Endometrium (tissue), 2 donors: ENCODE results near the gene ZDHHC12.
A peak's percentile ranks its signal among the peaks of the same experiment; 100 is the strongest.

Experiments
- FAIRE-seq: peaks from 2 replicates; lab custom pipeline; 2012; peaks lifted over from hg19 to GRCh38; lab: Jason Lieb, UNC
- donor health status: control.
- donor health status: control.

Gene ZDHHC12

DNA sequence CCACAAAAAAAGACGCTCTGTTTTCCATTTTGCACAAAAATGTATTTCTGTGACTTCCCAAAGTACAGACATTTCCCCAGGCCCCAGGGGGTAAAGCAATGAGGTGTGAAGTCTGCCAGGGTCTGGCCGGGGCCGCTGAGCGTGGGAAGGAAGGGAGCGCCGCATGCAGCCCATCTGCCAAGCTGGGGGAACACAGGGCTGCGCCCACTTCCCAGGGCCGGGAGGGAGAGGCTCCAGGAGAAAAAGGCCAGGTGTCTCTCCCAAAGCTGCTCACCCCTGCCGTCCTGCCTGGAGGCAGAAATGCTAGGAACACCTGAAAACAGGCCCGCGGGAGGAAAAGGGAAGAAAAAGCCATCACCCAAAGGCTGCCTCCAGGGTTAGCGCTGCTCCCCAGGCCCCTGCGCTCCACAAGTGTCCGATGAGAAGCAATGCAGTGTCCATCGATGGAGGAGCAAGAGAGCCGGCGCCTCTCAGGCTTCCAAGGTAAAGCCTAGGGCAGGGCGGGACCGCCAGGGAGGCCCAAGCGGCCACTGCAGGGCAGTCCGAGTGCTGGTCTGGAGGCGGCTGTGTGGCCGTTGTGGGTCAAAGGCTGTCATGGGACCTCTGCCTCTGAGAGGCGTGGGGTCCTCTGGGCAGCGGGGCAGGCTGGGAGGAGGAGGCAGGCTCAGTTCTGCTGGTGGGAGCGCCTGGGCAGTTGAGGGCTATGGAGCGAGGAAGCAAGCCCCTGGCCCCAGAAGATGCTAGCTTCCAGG lies 6.0 kb upstream of the ZDHHC12 start:
- no peak for FAIRE-seq

DNA sequence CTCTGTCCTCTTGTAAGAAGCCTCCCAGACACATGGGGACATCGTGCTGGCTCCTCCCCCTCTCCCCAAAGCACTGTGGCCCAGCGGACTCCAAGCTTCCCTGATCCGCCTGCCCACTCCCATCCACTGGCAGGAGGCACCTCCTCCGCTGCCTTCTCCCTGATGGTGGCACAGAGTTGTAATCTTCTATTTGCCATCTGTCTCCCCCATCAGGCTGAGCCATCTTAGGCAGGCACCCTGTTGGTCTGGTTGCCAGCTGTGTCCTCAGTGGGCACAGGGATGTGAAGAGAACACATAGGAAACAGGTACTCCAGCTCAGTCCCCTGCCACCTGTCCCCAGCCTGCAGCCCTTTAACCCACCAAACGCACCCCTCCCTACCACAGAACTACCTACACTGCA lies 5.4 kb upstream of the ZDHHC12 start:
- FAIRE-seq = no peak

DNA sequence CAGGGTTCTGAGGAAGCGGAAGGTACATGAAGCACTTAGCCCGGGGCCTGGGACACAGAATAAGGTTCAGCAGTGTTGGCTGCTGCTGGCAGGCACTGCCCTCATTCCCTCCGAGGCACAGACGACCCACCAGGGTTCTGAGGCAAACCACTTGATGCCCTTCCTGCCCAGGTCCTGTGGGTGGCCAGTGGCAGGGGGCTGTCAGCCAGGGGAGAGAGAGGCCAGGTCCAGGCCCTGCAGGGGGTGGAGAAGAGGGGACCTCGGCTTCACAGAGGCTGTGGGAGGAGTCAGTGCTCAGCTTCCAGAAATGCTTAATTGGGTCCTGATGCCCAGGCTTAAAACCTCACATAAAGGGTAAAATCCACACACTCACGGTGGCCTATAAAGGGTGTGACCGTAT lies 4.4 kb upstream of the ZDHHC12 start:
- no peak for FAIRE-seq

DNA sequence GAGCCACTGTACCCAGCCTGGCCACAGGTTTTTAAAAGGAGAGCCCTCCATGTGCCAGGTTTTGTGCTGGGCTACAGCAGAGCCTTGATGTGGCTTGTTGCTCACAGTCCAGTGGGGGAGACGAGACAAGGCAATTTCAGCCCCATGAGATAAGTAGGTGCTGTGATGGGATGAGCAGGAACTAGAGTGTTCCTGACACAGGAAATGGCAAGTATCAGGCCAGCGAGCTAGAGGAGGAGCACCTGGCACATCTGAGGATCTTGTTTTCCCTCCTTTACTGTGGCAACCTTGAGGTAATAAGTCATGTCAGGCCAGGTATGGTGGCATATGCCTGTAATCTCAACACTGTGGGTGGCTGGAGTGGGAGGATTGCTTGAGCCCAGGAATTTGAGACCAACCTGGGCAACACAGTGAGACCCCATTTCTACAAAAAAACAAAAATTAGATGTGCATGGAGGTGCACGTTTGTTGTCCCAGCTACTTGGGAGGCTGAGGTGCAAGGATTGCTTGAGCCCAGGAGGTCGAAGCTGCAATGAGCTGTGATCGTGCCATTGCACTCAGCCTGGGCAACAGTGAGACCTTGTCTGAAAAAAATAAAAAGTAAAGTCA lies 3.8 kb upstream of the ZDHHC12 start:
- no peak for FAIRE-seq

DNA sequence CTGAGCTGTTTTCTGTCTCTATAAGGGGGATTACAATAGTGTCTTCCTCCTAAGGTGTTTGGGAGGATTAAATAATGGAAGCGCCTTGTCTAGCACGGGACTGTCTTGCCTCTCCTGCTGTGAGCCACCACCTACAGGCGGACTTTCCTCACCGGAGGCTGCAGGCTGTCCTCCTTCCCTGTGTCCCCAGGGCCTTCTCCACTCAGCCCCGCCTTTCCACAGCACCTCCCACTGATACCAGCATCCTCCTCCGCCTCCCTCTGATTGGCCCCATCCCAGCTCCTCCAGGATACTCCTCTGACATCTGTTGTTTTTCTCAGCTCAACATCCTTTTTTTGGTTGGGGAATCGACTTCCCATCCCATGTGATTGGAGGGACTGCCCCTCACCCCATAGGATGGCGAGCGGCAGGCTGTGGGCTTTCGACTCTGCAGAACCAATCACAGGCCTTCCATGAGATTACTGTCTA lies 851 bp upstream of the ZDHHC12 start:
- peak; percentile 79 for FAIRE-seq

DNA sequence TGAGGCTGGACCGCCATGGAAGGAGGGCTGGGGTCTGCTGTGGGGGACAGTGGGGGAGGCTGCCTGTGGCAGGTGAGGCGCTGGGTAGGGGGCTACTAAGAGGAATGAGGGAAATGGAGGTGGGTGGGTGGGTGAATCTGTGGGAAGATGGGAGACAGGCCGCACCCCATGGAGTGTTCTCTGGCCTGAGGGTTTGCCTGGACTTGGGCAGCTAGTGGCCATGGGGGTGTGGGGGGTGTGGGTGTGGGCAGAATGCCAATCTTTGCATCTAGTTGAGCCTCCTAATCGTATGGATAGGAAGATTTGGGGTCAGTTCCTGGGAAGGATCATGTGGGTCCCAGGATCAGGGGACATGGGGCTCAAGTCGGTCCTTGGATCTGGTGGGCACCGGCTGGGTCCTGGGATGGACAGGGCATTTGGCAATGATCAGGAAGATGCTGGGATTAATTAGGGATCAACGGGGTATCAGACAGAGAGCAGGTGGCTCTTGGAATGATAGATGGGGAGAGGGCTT lies 518 bp downstream of the ZDHHC12 start:
- no peak for FAIRE-seq

DNA sequence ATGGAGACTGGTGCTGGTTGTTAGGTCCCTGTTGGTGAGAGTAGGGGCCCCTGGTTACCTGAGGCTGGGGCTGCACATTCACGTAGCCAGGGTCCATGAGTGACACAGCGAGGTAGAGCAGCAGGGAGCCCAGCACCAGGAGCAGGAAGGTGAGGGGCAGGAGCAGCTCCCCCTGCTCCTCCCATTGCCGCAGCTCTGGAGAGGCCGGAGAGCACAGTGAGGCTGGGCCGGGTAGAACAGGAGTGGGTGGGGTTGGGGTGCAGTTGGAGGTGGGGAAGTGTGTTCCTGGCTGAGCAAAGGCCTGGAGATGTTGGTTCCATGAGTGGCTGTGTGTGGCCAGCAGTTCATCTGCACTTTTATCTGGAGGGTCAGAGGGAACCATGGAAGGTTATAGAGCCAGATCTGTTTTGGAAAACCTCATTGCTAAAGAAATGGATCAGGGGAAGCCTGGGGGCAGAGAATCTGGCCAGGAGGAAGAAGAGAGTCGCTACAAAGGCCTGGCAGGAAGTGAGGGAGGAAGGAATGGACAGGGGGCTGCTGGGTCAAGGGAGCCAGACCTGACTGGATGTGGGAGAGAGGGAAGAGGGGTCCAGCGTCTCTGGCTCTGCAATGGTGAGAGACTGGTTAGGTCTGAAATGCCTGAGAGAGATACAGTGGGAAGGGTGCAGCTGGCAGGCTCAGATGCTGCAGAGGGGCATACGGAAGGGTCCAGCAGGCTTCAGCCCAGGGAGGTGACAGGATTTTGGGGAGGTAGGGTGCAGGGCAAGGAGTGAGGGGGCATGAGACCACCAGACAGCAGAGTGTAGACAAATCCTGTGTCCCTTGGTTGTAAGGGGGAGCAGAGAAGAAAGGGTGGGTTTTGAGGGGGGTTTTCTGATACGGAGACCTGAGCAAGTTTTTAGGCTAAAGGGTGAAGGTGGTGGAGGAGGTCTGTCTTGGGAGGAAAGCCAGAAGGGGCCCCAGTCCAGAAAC lies 1.3 kb downstream of the ZDHHC12 start:
- FAIRE-seq = no peak

DNA sequence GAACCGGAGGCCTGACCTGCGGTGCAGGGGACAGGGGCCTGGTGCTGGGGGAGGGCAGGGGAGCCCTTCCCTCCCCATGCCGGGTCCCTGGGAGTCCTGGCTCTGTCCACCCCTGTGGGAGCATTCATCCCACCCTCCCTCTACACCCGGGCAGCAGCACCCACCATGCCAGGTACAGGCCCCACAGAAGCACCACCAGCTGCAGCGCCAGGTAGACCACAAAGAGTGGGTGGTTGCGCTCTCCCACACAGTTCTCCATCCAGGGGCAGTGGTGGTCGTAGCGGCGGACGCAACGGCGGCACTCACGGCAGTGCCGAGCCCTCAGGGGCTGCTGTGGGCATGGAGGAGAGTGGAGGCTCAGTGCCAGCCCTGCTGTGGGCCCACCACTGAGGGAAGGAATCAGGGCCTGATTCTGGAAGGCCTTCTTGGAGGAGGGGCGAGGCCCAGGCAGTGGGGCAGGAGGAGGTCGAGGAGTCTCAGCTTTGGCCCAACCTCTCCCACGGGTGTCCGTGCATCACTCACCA lies 2.4 kb downstream of the ZDHHC12 start:
- FAIRE-seq = no peak

DNA sequence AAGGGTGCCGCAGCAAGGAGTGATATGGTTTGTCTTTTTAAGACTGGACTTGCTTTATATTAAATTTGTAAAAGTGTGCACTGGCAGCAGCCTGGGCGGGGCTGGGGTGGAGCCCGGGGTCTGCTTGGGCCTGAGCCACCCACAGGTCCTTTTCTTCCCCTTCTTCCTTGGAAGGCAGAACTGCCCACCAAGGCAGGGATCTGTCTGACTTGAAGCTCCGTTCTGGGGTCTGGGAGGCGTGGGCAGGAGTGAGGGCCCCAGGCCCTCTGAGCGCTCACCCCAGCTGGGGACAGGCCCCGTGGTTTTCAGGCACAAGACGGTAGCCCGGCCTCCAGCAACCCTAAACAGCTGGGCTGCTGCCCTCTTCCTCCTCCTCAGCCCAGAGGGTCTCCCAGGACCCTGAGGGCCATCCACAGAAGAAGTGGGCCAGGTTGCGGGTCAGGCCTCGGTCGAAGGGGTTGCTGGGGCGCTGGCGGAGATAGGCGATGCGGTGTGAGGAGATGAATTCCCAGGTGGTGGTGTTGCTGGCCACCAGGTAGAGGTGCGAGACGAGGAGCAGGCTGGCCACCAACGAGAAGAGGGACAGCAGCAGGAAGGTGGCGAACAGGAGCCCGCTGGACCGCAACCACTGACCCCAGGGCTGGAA lies 3.0 kb downstream of the ZDHHC12 start:
- FAIRE-seq = no peak

DNA sequence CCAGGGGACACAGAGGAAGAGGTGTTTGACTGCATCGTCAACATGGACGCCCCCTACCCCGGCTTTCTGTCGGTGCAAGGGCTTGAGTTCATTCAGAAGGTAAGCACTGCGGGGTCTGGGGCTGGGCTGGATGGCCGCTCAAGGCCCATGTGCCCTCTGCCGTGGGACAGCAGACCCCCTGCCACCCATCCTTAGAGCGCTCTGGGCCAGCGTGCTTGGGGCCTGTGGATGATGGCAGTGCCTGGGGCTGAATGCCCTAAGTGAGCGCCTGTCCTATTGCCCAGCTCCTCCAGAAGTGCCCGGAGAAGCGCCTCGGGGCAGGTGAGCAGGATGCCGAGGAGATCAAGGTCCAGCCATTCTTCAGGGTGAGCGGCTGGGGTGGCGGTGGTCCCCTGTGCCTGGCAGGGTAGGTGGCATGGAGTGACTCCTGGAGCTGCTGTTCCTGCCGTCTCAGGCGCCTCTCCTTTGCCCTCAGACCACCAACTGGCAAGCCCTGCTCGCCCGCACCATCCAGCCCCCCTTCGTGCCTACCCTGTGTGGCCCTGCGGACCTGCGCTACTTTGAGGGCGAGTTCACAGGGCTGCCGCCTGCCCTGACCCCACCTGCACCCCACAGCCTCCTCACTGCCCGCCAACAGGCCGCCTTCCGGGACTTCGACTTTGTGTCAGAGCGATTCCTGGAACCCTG lies 3.9 kb downstream of the ZDHHC12 start:
- FAIRE-seq = no peak

DNA sequence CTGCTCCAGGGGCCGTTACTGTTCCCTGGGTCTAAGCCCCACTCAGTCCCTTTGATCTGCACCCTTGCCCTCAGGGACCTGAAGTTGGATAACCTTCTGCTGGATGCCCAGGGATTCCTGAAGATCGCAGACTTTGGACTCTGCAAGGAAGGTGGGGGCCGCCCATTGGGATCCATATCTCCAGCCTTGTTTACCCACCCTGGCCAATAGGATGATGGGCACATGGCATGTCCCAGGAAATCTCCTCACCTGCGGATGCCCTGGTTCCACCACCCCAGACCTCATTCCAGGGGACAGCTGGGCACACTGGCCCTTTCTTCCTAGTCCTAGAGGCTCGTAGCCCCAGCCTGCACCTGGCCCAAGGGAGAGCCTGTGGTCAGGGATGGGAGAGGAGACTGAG lies 5.5 kb downstream of the ZDHHC12 start:
- FAIRE-seq = no peak

DNA sequence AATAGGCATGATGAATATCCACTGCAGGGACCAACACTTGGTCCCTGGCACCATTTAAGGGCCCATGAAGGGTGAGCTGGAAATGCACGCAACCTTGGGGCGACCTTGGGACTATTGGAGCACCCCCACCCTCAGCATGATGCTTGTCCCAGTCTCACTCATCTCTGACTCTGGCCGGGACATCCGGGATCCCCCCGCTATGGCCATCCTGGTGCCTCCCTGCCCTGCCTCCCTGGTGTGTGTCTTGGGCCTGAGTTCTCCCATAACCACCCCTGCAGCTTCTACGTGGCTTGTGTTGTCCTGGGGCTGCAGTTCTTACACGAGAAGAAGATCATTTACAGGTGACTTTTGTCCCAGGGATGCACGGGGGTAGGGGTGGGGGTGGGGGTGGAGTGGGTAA lies 5.9 kb downstream of the ZDHHC12 start:
- FAIRE-seq = no peak

DNA sequence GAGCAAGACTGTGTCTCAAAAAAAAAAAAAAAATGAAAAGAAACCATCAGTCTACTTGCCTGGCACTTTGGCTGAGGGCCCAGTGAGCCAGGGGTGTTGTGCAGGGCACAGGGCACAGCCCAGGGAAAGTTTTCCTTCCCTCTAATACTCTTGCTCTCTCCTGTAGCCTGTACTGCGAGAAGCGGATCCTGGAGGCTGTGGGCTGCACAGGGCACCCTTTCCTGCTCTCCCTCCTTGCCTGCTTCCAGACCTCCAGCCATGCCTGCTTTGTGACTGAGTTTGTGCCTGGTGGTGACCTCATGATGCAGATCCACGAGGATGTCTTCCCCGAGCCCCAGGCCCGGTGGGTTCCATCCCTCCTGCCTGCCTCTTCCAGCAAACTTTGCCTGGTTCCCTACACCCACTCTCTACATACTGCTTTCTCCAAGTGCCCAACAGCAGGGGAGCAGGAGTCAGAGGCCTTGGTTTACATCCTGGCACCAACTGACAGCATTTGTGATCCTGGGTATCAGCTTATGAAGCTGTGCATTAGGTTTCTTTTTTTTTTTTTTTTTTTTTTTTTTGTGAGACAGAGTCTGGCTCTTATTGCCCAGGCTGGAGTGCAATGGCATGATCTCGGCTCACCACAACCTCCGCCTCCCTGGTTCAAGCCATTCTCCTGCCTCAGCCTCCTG lies 7.2 kb downstream of the ZDHHC12 start:
- FAIRE-seq = no peak

DNA sequence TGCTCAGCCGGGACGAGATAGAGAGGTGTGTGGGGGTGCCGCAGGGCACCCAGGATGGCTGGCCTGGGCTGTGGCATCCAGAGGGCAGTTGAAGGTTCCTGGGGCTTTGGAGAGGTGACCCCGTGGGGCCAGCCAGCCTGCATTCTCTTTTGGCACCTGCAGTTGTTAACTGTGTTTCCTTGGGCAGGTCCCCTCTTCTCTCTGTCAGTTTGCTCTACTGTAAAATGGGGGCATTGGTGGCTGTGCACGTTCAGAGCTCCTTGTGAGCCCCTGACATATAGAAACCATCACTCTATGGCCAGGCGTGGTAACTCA lies 8.5 kb downstream of the ZDHHC12 start:
- no peak for FAIRE-seq

DNA sequence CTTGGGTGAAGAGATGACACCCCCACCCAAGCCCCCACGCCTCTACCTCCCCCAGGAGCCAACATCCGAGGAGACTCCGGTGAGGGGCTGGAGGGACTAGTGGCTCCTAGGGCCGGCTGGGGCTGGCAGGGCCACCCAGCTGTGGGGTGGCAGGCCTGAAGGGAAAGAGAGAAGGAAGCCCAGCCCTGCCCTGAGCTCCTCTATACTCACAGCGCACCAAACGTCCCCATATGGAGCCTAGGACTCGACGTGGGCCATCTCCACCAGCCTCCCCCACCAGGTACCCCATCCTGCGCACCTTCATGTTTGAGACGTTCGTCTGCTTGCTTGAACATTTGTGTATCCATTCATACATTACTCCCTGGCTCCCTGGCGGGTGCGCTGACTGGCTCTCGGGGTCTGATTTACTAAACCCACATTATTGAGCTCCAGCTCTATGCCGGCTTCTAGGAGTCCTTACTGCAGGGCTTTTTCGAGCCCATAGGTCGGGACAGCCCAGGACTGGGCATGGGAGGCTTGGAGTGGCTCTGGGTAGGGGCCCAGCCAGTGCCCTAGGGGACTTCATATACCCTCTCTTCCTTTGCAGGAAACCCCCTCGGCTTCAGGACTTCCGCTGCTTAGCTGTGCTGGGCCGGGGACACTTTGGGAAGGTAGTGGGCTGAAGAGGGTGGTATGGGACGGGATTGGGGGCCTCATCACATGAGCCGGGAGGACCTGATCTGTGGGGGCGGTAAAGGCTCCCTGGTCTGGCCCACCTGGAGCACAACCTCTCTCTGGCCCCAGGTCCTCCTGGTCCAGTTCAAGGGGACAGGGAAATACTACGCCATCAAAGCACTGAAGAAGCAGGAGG lies 9.1 kb downstream of the ZDHHC12 start:
- FAIRE-seq = no peak

DNA sequence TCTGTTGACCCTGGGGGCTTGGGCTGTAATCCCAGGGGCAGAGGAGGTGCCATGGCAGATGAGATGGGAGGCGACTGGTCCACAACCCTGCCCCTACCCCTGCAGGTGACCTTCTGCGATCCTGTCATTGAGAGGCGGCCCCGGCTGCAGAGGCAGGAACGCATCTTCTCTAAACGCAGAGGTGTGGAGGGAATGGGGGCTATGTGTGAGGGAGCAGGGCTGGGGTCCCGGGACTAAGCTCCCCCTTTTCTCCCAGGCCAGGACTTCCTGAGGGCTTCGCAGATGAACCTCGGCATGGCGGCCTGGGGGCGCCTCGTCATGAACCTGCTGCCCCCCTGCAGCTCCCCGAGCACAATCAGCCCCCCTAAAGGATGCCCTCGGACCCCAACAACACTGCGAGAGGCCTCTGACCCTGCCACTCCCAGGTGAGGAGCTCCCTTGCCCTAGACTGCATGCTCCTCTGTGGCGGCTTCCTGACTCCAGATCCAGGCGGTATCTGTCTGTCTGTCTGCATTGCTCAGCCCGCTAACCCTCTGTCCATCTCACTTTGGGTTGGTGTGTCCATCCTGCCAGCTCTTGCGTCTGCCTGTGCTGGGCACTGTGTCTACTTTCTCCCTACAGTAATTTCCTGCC lies 9.9 kb downstream of the ZDHHC12 start:
- FAIRE-seq = no peak

DNA sequence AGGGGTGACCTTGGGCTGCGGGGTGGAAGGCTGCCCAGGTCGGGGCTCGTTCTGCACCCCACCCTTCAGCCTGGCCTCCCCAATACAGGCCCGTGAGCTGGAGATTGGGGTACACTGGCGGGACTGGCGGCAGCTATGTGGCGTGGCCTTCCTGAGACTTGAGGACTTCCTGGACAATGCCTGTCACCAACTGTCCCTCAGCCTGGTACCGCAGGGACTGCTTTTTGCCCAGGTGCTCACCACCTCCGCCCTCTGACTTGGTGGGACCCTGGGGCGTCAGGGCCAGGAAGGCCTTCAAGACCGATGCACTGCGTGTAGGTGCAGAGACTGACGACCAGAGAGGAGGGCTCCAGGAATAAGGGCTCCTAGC lies 10.5 kb downstream of the ZDHHC12 start:
- no peak for FAIRE-seq

DNA sequence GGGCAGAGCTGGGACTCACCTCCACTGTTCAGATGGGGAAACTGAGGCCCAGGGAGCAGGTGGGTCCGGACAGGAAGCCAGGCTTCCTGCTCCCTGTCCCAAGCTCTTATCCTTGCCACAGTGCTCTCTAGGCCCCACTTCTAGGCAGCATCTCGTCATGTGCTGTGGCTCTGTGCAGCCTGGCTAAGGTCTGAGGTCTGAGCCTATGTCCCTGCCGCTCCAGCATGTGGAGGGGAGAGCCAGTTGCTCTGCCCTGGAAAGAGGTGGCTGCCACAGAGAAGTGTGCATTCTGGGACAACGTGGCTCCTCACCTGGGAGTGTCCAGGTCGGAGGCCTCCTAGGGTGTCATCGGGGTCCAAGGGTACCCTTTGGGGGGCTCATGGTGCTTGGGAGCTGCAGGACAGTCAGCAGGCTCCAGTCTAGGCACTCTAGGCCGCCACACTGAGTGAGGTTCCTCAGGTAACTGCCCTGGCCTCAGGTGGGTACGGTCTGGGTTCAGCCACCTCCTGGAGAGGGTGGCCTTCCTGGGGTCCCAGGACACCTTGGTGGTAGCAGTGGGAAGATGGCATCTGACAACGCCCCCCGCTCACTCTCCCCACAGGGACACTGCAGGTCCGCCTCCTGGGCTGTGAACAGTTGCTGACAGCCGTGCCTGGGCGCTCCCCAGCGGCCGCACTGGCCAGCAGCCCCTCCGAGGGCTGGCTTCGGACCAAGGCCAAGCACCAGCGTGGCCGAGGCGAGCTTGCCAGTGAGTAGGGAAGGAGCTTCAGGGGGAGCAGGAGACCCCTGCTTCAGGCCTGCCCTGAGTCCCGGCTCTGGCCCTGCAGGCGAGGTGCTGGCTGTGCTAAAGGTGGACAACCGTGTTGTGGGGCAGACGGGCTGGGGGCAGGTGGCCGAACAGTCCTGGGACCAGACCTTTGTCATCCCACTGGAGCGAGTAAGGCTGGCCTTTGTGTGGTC lies 11.2 kb downstream of the ZDHHC12 start:
- FAIRE-seq = no peak
